Islet of Langerhans (tissue), 1 donor: Measurements from ENCODE around the gene CCL4.
"Not testable (repeated sequence)": the region's sequence is repeated elsewhere in the genome, so short reads cannot be mapped to it uniquely, and the experiment has no call there.

Experiments used
- FAIRE-seq: peaks from one replicate; lab custom pipeline; 2011; peaks lifted over from hg19 to GRCh38; lab: Jason Lieb, UNC

CCL4 gene

DNA sequence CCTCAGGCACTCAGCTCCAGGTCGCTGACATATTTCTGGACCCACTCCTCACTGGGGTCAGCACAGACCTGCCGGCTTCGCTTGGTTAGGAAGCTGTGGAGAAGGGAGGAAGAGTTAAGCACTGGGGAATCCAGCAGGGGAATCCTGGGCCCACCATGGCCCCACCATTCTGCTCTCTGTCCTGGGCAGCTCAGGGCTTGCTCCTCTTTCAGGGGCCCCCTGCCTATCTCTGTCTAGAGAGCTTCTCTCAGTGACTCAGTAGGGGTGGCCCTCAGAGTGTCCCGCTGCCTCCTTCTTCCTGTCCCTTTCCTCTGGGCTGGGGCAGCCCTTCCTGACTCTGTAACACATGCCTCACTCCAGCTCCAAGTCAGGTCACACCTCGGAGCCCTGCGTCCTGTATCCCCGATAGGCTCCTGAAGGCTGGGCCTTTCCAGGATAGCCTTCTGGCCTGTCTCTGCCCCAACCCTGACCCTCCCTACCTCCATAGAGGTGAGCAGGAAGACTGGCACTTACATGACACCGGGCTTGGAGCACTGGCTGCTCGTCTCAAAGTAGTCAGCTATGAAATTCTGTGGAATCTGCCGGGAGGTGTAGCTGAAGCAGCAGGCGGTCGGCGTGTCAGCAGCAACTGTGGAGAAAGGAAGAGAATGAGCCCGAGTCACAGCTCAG is 14.8 kb upstream of the CCL4 start:
- FAIRE-seq: no peak

GRCh38 chr17:36089339-36089865 is 14.2 kb upstream of the CCL4 start:
- FAIRE-seq: no peak

GRCh38 chr17:36089888-36090836 is 13.5 kb upstream of the CCL4 start, which contains the start of gene CCL3:
Gene CCL3 (minus strand): TSS chr17:36090143. CDS start chr17:36090058, 85 bp downstream.
- no peak for FAIRE-seq

GRCh38 chr17:36092230-36092629 is 11.4 kb upstream of the CCL4 start:
- FAIRE-seq: no peak

DNA sequence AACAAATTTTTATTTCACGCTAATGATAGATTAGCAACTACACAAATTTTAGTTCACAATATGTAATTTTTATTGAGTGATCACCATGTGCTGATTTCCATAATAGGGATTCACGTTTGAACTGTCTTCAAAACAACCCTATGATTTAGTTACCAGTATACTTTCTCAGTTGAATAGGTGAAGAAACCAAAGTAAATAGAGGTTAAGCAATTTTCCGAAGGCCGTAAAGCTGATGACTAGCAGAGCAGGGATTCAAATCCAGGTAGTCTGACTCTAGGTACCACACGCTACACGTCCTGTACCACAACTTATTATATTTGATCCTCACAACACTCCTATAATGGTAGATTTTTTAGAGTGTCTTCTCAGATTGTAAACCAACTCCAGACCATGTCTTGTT is 10.9 kb upstream of the CCL4 start:
- not testable (repeated sequence) for FAIRE-seq

DNA sequence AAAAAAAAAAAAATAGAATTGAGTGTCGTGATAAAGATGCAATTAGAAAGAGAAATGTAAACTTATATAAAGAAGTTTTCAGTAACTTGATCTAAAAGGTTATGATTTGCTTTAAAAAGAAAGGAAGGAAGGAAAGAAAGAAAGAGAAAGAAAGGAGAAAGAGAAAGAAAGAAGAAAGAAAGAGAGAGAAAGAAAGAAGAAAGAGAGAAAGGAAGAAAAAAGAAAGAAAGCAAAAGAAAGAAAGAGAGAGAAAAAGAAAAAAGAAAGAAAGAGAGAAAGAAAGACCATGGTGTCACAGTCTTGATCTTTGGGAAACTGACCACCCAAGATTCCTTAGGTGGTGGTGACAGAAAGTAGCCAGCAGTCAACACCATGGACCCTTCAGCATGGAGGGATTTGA is 9.4 kb upstream of the CCL4 start:
- no peak for FAIRE-seq

DNA sequence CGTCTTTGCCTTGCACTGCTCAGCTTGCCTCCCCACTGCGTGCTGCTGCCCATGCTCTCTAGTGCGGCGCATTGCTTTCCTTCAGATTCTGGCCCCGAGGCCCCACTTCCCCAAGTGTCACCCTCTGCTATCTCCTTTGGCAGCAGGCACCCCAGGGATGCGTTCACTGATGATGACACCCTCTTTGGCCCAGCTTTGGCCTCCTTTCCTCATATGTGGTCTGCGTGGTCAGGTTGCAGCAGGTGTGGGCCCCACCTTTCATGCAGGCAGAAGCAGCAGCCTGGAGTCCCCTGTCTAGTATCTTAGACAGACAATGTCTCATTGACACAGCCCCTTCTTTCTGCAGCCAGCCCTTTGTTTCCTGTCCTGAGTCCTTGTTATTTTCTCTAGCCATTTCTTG is 8.9 kb upstream of the CCL4 start:
- FAIRE-seq: no peak

- no peak for FAIRE-seq
Measured at GRCh38 chr17:36095992-36096391, 7.6 kb upstream of the CCL4 start.

GRCh38 chr17:36099004-36099403 is 4.6 kb upstream of the CCL4 start:
- FAIRE-seq: not testable (repeated sequence)

- not testable (repeated sequence) for FAIRE-seq
Measured at GRCh38 chr17:36104246-36104645, 619 bp downstream of the CCL4 start.

DNA sequence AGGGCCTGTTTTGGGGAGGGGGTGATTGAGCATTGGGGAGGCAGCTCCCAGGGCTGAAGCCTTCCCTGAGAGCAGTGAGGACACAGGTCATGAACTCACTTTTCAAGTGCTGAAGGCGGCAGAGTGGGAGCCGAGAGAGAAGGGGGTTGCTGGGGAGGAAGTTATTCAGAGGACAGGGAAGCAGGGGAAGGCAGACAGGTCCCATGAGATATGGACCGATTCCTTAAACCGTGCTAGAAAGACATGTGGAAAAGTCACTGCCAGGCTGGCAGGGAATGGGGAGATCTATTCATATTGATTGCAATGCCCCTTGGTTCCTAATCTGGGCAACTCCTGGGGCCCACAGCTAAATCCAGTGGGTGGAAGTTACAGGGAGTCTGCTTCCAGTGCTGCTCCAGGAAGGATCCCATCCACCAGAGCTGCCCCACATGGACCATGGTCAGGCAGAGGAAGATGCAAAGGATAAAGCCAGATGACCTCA is 1.1 kb downstream of the CCL4 start:
- no peak for FAIRE-seq

- FAIRE-seq: no peak
Measured at GRCh38 chr17:36105781-36106492, 2.3 kb downstream of the CCL4 start.

DNA sequence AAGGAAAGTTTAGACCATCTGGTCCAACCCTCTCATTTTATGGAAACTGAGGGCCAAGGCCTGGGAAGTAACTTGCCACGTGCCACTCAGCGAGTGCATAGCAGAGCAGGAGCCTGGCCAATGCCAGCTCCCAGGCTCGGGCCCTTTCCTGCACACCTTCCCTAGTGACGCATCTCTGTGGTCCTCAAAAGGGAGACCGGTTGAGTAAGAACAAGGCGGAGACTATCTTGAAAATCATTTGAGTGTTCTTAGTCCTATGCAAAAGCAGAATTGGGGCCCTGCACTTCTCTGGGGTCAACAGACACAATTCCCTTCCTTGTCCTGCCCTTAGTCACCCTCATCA is 2.8 kb downstream of the CCL4 start:
- FAIRE-seq: no peak

DNA sequence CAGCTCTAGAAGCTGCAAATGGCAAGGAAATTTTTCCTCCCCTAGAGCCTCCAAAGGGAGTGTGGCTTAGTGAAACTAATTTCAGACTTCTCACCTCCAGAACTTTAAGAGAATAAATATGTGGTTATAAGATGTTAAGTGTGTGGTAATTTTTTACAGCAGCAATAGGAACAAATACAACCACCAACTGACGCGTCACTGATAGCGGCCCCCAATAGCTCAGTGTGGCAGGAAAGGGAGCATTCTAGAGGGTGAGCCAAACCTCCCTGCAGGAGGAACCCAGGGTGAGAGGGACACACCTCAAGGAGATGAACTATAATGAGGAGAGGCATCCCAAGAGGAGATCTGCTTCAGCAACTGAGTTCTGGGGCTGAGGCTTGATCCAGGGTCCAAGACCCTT is 4.0 kb downstream of the CCL4 start:
- FAIRE-seq: no peak

GRCh38 chr17:36108265-36108664 is 4.6 kb downstream of the CCL4 start:
- not testable (repeated sequence) for FAIRE-seq

GRCh38 chr17:36111068-36111490 is 7.5 kb downstream of the CCL4 start:
- no peak for FAIRE-seq

GRCh38 chr17:36112572-36112971 is 8.9 kb downstream of the CCL4 start:
- FAIRE-seq: no peak

GRCh38 chr17:36113131-36113530 is 9.5 kb downstream of the CCL4 start:
- not testable (repeated sequence) for FAIRE-seq

GRCh38 chr17:36114971-36115648 is 11.5 kb downstream of the CCL4 start:
- not testable (repeated sequence) for FAIRE-seq

- FAIRE-seq: not testable (repeated sequence)
Measured at GRCh38 chr17:36115649-36115977, 12.0 kb downstream of the CCL4 start.

DNA sequence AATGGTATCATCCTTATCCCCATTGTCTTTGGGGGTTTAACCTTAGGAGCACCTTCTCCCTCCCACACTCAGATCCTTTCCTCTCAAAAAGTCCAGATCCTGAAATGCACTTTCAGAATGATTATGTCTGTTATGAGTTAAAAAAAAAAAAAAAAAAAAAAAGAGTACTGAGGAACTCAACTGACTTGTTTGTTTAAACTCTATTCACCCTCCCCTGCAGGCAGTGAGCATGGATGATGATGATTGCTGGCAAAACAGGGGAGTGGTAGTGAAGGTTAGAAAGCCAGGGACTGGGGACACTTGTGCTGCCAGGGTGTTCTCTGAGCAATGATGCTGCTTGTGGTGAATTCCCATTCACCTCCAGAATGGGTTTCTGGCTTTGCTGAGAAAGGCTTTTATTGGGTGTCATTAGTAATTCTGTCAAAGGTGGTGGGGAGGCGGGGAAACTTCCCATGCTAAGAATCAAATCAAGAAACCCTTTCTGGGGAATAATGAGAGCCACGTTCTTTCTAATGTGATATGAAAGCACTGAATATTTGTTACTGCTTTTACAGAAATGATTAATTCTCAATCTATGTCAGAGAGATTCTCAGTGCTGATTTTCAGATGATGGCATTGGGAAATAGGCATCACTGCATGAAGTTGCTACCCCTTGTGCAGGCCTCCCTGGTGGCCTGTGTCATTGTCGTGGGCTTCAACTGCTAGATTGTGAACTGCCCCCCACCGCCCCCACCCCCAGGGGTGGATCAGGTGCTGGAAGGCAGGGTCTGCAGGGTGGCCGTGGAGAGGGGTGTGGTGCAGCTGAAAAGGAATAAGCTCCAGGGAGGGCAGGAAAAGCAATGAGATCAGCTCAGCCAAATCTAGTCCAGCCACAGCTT is 14.1 kb downstream of the CCL4 start:
- no peak for FAIRE-seq
